Body of pancreas (tissue), 4 donors: ENCODE data around the gene ARID5A.

Source experiments
- CTCF ChIP-seq, 7 experiments: fragments of 450-650 bp in 4 of 7; fragments of 200-600 bp in 3 of 7; sonication (generic) in 3 of 7; IDR thresholded peaks; one replicate each; pipeline ENCODE4 v1.5.1; 2016 to 2019; ENCODE audit warnings: antibody characterized with exemption in 7 of 7
- POLR2A ChIP-seq, 3 donors: fragments of 450-650 bp; IDR thresholded peaks; one replicate each; pipeline ENCODE4 v1.6.1; 2016; ENCODE audit warnings: antibody characterized with exemption in 3 of 3, mild to moderate bottlenecking in 2 of 3

DNA sequence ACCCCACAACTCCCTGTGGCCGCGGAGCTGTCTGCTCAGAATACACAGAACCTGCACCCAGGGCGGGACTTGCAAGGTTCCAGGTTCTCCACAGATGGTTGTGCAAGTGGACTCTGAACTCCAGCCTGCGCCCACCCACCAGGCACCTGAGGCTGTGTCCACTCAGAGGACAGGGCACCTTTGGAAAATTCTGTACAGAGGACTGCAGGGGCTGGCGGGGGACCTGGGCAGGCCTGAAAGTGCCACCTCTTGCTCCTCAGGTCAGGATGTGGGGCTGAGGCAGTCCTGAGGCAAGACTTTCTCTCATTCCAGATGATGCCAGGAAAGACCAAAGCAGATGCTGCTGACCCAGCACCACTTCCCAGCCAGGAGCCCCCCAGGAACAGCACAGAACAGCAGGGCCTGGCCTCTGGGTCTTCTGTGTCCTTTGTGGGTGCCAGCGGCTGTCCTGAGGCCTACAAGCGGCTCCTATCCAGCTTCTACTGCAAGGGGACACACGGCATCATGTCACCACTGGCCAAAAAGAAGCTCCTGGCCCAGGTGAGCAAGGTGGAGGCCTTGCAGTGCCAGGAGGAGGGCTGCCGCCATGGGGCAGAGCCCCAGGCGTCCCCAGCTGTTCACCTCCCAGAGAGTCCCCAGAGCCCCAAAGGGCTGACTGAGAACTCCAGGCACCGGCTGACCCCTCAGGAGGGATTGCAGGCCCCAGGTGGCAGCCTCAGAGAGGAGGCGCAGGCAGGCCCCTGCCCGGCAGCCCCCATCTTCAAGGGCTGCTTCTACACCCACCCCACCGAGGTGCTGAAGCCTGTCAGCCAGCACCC is 14.4 kb downstream of the ARID5A start:
- no peak for TF ChIP-seq CTCF (IDR thresholded peaks at IDR 0.05)
- TF ChIP-seq POLR2A (IDR thresholded peaks at IDR 0.05): no peak
